Keratinocyte (primary cell): ENCODE data around the gene EHD3. TPM values are rescaled to one million over a fixed set of nuclear protein-coding genes. Genes with fewer than 3 reads are reported as not detected.

Experiments
- DNase-seq: peaks from one replicate; pipeline ENCODE4 v3.0.0-alpha.2; 2011; ENCODE audit warnings: low read depth, missing footprints, low spot score
- FAIRE-seq: peaks from 2 replicates; lab custom pipeline; 2011; peaks lifted over from hg19 to GRCh38; lab: Jason Lieb, UNC
- H2AFZ ChIP-seq: 2 replicates; pipeline ENCODE4 v1.6.0; 2012; ENCODE audit warnings: low read length, control low read depth, inconsistent platforms; ENCODE audit not compliant: control insufficient read depth
- H3K27ac ChIP-seq: 2 replicates; pipeline ENCODE4 v1.5.1; 2011; ENCODE audit warnings: low read length; ENCODE audit not compliant: control insufficient read depth, insufficient read depth
- H3K27me3 ChIP-seq: 3 replicates; pipeline ENCODE4 v1.6.0; 2011; ENCODE audit warnings: low read length; ENCODE audit not compliant: control insufficient read depth, insufficient read depth; ENCODE audit errors: extremely low read depth
- H3K36me3 ChIP-seq, 2 experiments: 2 replicates in 1 of 2; 3 replicates in 1 of 2; pipeline ENCODE4 v1.5.1; 2011; ENCODE audit warnings: low read length in 2 of 2, mild to moderate bottlenecking in 1 of 2; ENCODE audit not compliant: control insufficient read depth in 2 of 2, insufficient read depth in 2 of 2; ENCODE audit errors: extremely low read depth in 1 of 2
- H3K4me1 ChIP-seq: 3 replicates; pipeline ENCODE4 v1.5.1; 2011; ENCODE audit warnings: low read length; ENCODE audit not compliant: control insufficient read depth, insufficient read depth; ENCODE audit errors: extremely low read depth
- H3K4me2 ChIP-seq: 3 replicates; pipeline ENCODE4 v1.6.0; 2011; ENCODE audit warnings: low read depth, low read length; ENCODE audit not compliant: control insufficient read depth, insufficient read depth; ENCODE audit errors: extremely low read depth
- H3K4me3 ChIP-seq, 3 experiments: fragments of 200-600 bp in 1 of 3; sonication (generic) in 1 of 3; 2 replicates in 2 of 3; 3 replicates in 1 of 3; pipeline ENCODE4 v1.5.1; 2011 to 2016; ENCODE audit warnings: low read length in 3 of 3, mild to moderate bottlenecking in 3 of 3, control low read depth in 2 of 3, inconsistent platforms in 1 of 3, low read depth in 1 of 3, mixed read lengths in 1 of 3, mixed run types in 1 of 3, moderate library complexity in 1 of 3; ENCODE audit not compliant: control insufficient read depth in 2 of 3, insufficient read depth in 2 of 3; ENCODE audit errors: extremely low read depth in 1 of 3
- H3K79me2 ChIP-seq: 2 replicates; pipeline ENCODE4 v1.6.0; 2012; ENCODE audit warnings: low read length; ENCODE audit not compliant: control insufficient read depth, insufficient read depth
- H3K9ac ChIP-seq: 3 replicates; pipeline ENCODE4 v1.6.0; 2011; ENCODE audit warnings: low read length; ENCODE audit not compliant: control insufficient read depth, insufficient read depth; ENCODE audit errors: extremely low read depth
- H3K9me1 ChIP-seq: 3 replicates; pipeline ENCODE4 v1.6.0; 2011; ENCODE audit warnings: low read length; ENCODE audit not compliant: control insufficient read depth, insufficient read depth; ENCODE audit errors: extremely low read depth
- H3K9me3 ChIP-seq: 2 replicates; pipeline ENCODE4 v1.5.1; 2012; ENCODE audit warnings: low read depth, low read length; ENCODE audit not compliant: control insufficient read depth
- H4K20me1 ChIP-seq: 3 replicates; pipeline ENCODE4 v1.6.0; 2011; ENCODE audit warnings: low read length; ENCODE audit not compliant: control insufficient read depth, insufficient read depth; ENCODE audit errors: extremely low read depth
- CTCF ChIP-seq, 3 experiments: IDR thresholded peaks in 1 of 3; conservative IDR thresholded peaks in 1 of 3; optimal IDR thresholded peaks in 1 of 3; 2 replicates in 2 of 3; 3 replicates in 1 of 3; pipeline versions ENCODE3 to v1.5.1; 2011; ENCODE audit warnings: low read length in 3 of 3, mild to moderate bottlenecking in 3 of 3, moderate library complexity in 2 of 3, control low read depth in 1 of 3, inconsistent platforms in 1 of 3; ENCODE audit not compliant: insufficient read depth in 2 of 3; ENCODE audit errors: extremely low read depth in 1 of 3
- EZH2 ChIP-seq: IDR thresholded peaks from one replicate; pipeline ENCODE4 v1.6.1; 2012; ENCODE audit warnings: inconsistent platforms, mild to moderate bottlenecking, low read length, moderate library complexity
- dilution Hi-C: fragments of 300-500 bp; cut with MboI; formaldehyde crosslinking; loops from one replicate; pipeline ENCODE4 v1.7.0; 2020; ENCODE audit warnings: low sequenced_read_pairs; ENCODE audit not compliant: extremely low pct_ligation_motif_present
- polyA plus RNA-seq, 5 experiments: library from polyadenylated mRNA; depleted of rRNA in 3 of 5; stranded (reverse) in 3 of 5; stranded (forward) in 1 of 5; unstranded in 1 of 5; fragments of >200 nt; gene quantifications; 1 replicate in 1 of 5; 2 replicates in 3 of 5; 3 replicates in 1 of 5; pipeline versions ENCODE4 v1.2.1 to v1.2.3, GENCODE V29; 2011 to 2012; ENCODE audit warnings: missing spikeins in 2 of 5, low read depth in 1 of 5, low replicate concordance in 1 of 5

EHD3 gene
- polyA plus RNA-seq, 1 donor (not counting 4 experiments of a cell fraction or from before 2014, with no cell fraction given) = 5.1 TPM

GRCh38 chr2:31302940-31303563 is 69.1 kb downstream of the EHD3 start:
- peak; percentile 81 for FAIRE-seq
- no peak overlapping the region for H3K9ac ChIP-seq
- dilution Hi-C loops = no loop called here

GRCh38 chr2:31304816-31305215 is 70.9 kb downstream of the EHD3 start:
- H3K9me1 ChIP-seq = no peaks in the 10 kb centered on the region
- no peak overlapping the region for H2AFZ ChIP-seq
- H3K4me1 ChIP-seq = peaks cover 13% of the 10 kb centered on the region
- no peaks in the 10 kb centered on the region for H3K9me3 ChIP-seq
- no peak for TF ChIP-seq EZH2
- TF ChIP-seq CTCF (optimal IDR thresholded peaks at IDR 0.05 in 1 of 3, IDR thresholded peaks at IDR 0.05 in 1 of 3, conservative IDR thresholded peaks at IDR 0.05 in 1 of 3; ENCODE audit: extremely low read depth in 1 of 3, insufficient read depth in 2 of 3, low read length in 3 of 3) = no peak
- no peak overlapping the region for H3K4me2 ChIP-seq
- dilution Hi-C loops = no loop called here
- no peak overlapping the region for H3K9ac ChIP-seq
- no peak for DNase-seq
- no peak for FAIRE-seq
- H3K27me3 ChIP-seq = no peaks in the 10 kb centered on the region
- H3K36me3 ChIP-seq = no peaks in the 10 kb centered on the region
- no peak overlapping the region for H3K4me3 ChIP-seq
- no peaks in the 10 kb centered on the region for H4K20me1 ChIP-seq
- H3K27ac ChIP-seq = no peak overlapping the region
- no peaks in the 10 kb centered on the region for H3K79me2 ChIP-seq

More at GRCh38 chr2:31302940-31303563, 69.1 kb downstream of the EHD3 start:
- no peaks in the 10 kb centered on the region for H3K9me1 ChIP-seq
- no peak overlapping the region for H2AFZ ChIP-seq
- TF ChIP-seq EZH2 (no peak), CTCF (optimal IDR thresholded peaks at IDR 0.05 in 1 of 3, IDR thresholded peaks at IDR 0.05 in 1 of 3, conservative IDR thresholded peaks at IDR 0.05 in 1 of 3; ENCODE audit: extremely low read depth in 1 of 3, insufficient read depth in 2 of 3, low read length in 3 of 3) (no peak)
- H3K4me2 ChIP-seq = no peak overlapping the region
- H3K4me3 ChIP-seq = no peak overlapping the region
- DNase-seq = no peak
- peaks cover 13% of the 10 kb centered on the region for H3K4me1 ChIP-seq
- no peak overlapping the region for H3K27ac ChIP-seq
- H3K9me3 ChIP-seq = no peaks in the 10 kb centered on the region
- H3K36me3 ChIP-seq = no peaks in the 10 kb centered on the region
- no peaks in the 10 kb centered on the region for H3K79me2 ChIP-seq
- no peaks in the 10 kb centered on the region for H4K20me1 ChIP-seq
- H3K27me3 ChIP-seq = no peaks in the 10 kb centered on the region
